Type B pancreatic cell (in vitro differentiated cells): Measurements from ENCODE around the gene RNF169. TPM values are rescaled to one million over a fixed set of nuclear protein-coding genes. Genes with fewer than 3 reads are reported as not detected.
A peak's percentile ranks its signal among the peaks of the same experiment; 100 is the strongest.
"Not testable (repeated sequence)": the region's sequence is repeated elsewhere in the genome, so short reads cannot be mapped to it uniquely, and the experiment has no call there.

Experiments
- DNase-seq: peaks from one replicate; pipeline ENCODE4 v3.0.0; 2021; ENCODE audit warnings: mixed read lengths; ENCODE audit not compliant: unreplicated experiment; ENCODE audit errors: extremely low spot score
- H3K27ac Mint-ChIP-seq: 2 replicates; pipeline ENCODE4 v1.8.0; 2021; ENCODE audit warnings: mild to moderate bottlenecking, mixed read lengths
- H3K27me3 Mint-ChIP-seq: 2 replicates; pipeline ENCODE4 v1.8.0; 2021; ENCODE audit warnings: mixed read lengths
- H3K36me3 Mint-ChIP-seq: 2 replicates; pipeline ENCODE4 v1.8.0; 2021; ENCODE audit warnings: mixed read lengths
- H3K4me1 Mint-ChIP-seq: one replicate; pipeline ENCODE4 v1.8.0; 2021; ENCODE audit warnings: mixed read lengths; ENCODE audit not compliant: unreplicated experiment
- H3K4me3 Mint-ChIP-seq: 2 replicates; pipeline ENCODE4 v1.8.0; 2021; ENCODE audit warnings: mild to moderate bottlenecking, mixed read lengths
- H3K9me3 Mint-ChIP-seq: 2 replicates; pipeline ENCODE4 v1.8.0; 2021; ENCODE audit warnings: mixed read lengths
- total RNA-seq: library from RNA; stranded (reverse); gene quantifications from 2 replicates; pipeline ENCODE4 v1.2.1, GENCODE V29; 2021; ENCODE audit warnings: low replicate concordance
- TF ChIP-seq, protein P1 (sequence below): fragments of 200-600 bp; sonication (generic); conservative IDR thresholded peaks from 2 replicates; pipeline ENCODE4 v1.5.0; 2021; ENCODE audit warnings: antibody characterized with exemption, mild to moderate bottlenecking

RNF169 gene
- total RNA-seq, 1 donor from 2014 or later: 18.8 TPM

DNA sequence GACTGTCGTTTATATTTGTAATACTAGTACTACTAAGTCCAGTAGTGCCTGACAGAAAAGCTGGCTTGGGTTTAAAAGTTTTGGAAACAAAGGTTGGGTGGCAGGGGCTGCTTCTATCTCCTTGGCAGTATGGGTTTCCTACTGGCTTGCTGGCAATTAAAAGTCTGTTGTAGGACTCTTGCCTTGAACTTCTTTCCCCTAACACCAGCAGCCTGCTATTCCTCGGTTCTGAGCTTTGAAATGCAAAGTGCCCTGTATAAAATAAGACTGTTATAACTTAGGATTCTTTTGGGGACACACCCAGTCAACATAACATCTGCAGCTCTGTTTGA lies 1.3 kb downstream of the RNF169 start:
- H3K36me3 Mint-ChIP-seq: peaks cover 16% of the 10 kb centered on the region
- H3K27ac Mint-ChIP-seq: peak overlapping the region; percentile 91
- DNase-seq: no peak
- H3K9me3 Mint-ChIP-seq: no peaks in the 10 kb centered on the region
- H3K4me1 Mint-ChIP-seq: peaks cover 41% of the 10 kb centered on the region
- H3K27me3 Mint-ChIP-seq: no peaks in the 10 kb centered on the region
- TF ChIP-seq, protein P1, sequence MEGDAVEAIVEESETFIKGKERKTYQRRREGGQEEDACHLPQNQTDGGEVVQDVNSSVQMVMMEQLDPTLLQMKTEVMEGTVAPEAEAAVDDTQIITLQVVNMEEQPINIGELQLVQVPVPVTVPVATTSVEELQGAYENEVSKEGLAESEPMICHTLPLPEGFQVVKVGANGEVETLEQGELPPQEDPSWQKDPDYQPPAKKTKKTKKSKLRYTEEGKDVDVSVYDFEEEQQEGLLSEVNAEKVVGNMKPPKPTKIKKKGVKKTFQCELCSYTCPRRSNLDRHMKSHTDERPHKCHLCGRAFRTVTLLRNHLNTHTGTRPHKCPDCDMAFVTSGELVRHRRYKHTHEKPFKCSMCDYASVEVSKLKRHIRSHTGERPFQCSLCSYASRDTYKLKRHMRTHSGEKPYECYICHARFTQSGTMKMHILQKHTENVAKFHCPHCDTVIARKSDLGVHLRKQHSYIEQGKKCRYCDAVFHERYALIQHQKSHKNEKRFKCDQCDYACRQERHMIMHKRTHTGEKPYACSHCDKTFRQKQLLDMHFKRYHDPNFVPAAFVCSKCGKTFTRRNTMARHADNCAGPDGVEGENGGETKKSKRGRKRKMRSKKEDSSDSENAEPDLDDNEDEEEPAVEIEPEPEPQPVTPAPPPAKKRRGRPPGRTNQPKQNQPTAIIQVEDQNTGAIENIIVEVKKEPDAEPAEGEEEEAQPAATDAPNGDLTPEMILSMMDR: no peak
- peak overlapping the region; percentile 96 for H3K4me3 Mint-ChIP-seq

- H3K27ac Mint-ChIP-seq, DNase-seq, H3K27me3 Mint-ChIP-seq, H3K9me3 Mint-ChIP-seq: not testable (repeated sequence)
- peaks cover 16% of the 10 kb centered on the region for H3K36me3 Mint-ChIP-seq
- H3K4me3 Mint-ChIP-seq: peak overlapping the region; percentile 96
- peaks cover 42% of the 10 kb centered on the region for H3K4me1 Mint-ChIP-seq
These were observed 1.9 kb downstream of the RNF169 start for GRCh38 chr11:74750598-74750997.

DNA sequence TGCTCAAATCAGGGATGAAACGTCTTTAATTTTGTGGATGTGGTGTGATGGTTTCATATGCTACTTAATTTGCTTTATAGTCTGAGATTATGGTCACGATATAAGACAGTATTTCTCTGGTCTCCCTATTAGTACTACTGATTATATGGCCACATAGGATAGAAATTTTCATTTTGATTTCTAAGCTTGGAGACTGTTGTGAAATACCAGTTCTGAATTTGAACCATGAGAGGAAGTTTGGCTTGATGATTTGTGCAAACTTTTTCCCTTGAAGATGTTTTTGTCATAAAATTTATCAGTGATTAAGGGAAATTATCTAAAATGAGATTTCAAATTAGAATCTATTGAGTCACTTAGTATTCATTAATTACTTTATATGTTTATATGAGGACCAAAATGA lies 2.7 kb downstream of the RNF169 start:
- TF ChIP-seq, protein P1: no peak
- no peak for DNase-seq
- Mint-ChIP-seq H3K4me3 (peak overlapping the region; percentile 70), H3K9me3 (peaks cover under 1% of the 10 kb centered on the region), H3K36me3 (peaks cover 17% of the 10 kb centered on the region), H3K27ac (no peak overlapping the region), H3K27me3 (no peaks in the 10 kb centered on the region), H3K4me1 (peaks cover 42% of the 10 kb centered on the region)

GRCh38 chr11:74754507-74755252 lies 6.0 kb downstream of the RNF169 start:
- no peaks in the 10 kb centered on the region for H3K27me3 Mint-ChIP-seq
- H3K4me1 Mint-ChIP-seq: peaks cover 25% of the 10 kb centered on the region
- peak overlapping the region; percentile 34 for H3K4me3 Mint-ChIP-seq
- DNase-seq: no peak
- TF ChIP-seq, protein P1: no peak
- no peak overlapping the region for H3K27ac Mint-ChIP-seq
- H3K9me3 Mint-ChIP-seq: peaks cover 5% of the 10 kb centered on the region
- H3K36me3 Mint-ChIP-seq: peaks cover 17% of the 10 kb centered on the region

DNA sequence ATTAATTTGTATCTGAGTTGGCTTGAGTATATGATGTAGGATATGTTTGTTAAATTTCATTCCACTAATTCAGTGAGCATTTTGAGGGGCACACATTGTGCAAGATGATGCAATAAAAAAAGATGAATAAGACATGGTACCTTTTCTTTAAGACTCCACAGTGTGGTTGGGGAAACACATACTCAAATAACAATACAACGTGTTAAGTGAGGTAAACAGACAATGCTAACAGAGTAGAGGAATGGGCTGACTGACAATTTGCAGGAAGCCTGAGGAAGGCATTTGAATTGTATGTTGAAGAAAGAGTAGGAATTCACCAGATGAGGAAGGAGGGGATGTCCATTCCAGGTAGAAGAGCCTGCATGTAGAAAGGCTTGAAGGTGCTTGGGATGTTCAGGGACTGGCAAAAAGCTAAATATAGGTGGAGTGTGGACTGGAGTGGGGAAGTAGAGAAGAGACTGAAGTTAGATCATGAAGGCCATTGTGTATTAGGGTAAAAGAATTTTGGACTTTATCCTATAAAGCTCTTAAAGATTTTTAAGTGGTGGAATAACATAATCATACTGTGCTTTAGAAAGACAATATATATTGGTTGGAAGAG lies 6.8 kb downstream of the RNF169 start:
- DNase-seq: no peak
- peaks cover 18% of the 10 kb centered on the region for H3K4me1 Mint-ChIP-seq
- H3K36me3 Mint-ChIP-seq: peaks cover 13% of the 10 kb centered on the region
- H3K9me3 Mint-ChIP-seq: peaks cover 5% of the 10 kb centered on the region
- TF ChIP-seq, protein P1: no peak
- no peaks in the 10 kb centered on the region for H3K27me3 Mint-ChIP-seq
- H3K4me3 Mint-ChIP-seq: no peak overlapping the region
- H3K27ac Mint-ChIP-seq: peak overlapping the region; percentile 9

- H3K4me3 Mint-ChIP-seq: no peak overlapping the region
- no peaks in the 10 kb centered on the region for H3K27me3 Mint-ChIP-seq
- peaks cover 9% of the 10 kb centered on the region for H3K36me3 Mint-ChIP-seq
- TF ChIP-seq, protein P1: no peak
- peaks cover 5% of the 10 kb centered on the region for H3K9me3 Mint-ChIP-seq
- H3K4me1 Mint-ChIP-seq: peaks cover 13% of the 10 kb centered on the region
- no peak for DNase-seq
- no peak overlapping the region for H3K27ac Mint-ChIP-seq
These were observed 7.9 kb downstream of the RNF169 start for GRCh38 chr11:74756571-74756970.
